ENCODE data around the gene SFSWAP. TPM values are rescaled to one million over a fixed set of nuclear protein-coding genes. Genes with fewer than 3 reads are reported as not detected.

The SFSWAP gene
- total RNA-seq, 1 donor from 2014 or later, result 18.2 TPM

DNA sequence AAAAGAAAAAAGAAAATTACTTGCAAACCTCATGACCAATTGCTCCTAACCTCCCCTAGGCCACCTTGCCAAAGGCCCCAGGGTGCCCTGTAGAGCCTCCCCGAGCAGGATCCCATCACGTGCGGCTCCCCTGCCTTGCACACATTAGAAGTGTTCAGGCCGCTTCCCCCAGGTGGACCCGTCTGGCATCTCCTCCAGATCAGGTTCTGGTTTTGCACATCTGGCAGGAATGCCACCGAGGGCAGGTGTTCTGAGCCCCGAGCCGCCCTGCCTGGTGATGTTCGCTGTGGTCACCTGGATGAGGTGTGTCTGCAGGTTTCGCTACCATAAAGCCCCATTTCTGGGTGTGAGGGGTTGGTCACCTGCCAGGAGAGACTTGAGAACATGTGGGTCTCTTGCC is 136.6 kb downstream of the SFSWAP start:
- Histone ChIP-seq H3K4me3 (ENCODE audit: low read depth, low read length) (no peak overlapping the region), H3K36me3 (ENCODE audit: control insufficient read depth, insufficient read depth, low read length) (peaks cover 1% of the 10 kb centered on the region), H3K27me3 (ENCODE audit: control insufficient read depth, insufficient read depth, low read length) (no peaks in the 10 kb centered on the region)
- DNase-seq (ENCODE audit: low read depth) (no peak), FAIRE-seq (no peak)
- TF ChIP-seq, protein P1, sequence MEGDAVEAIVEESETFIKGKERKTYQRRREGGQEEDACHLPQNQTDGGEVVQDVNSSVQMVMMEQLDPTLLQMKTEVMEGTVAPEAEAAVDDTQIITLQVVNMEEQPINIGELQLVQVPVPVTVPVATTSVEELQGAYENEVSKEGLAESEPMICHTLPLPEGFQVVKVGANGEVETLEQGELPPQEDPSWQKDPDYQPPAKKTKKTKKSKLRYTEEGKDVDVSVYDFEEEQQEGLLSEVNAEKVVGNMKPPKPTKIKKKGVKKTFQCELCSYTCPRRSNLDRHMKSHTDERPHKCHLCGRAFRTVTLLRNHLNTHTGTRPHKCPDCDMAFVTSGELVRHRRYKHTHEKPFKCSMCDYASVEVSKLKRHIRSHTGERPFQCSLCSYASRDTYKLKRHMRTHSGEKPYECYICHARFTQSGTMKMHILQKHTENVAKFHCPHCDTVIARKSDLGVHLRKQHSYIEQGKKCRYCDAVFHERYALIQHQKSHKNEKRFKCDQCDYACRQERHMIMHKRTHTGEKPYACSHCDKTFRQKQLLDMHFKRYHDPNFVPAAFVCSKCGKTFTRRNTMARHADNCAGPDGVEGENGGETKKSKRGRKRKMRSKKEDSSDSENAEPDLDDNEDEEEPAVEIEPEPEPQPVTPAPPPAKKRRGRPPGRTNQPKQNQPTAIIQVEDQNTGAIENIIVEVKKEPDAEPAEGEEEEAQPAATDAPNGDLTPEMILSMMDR (IDR thresholded peaks at IDR 0.05; ENCODE audit: insufficient read depth, low read length, severe bottlenecking), result no peak

DNA sequence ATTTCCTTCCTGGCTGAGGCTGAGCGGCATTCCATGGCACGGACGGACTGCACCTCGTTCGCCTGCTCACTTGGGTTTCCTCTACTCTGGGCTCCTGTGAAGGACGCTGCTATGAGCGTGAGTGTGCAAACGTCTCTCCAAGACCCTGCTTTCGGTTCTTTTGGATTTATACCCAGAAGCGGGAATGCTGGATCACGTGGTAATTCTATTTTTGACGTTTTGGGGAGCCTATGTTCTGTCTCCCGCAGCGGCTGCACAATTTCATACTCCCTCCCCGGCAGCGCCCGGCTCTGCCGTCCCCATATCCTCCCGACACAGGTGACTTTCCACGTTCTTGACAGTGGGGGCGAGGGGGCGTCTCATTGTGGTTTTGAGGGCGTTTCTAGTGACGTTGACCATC is 137.9 kb downstream of the SFSWAP start:
- no peak overlapping the region for H3K4me3 ChIP-seq (ENCODE audit: low read depth, low read length)
- FAIRE-seq, result no peak
- H3K36me3 ChIP-seq (ENCODE audit: control insufficient read depth, insufficient read depth, low read length), result peaks cover 1% of the 10 kb centered on the region
- no peak for DNase-seq (ENCODE audit: low read depth)
- TF ChIP-seq, protein P1 (IDR thresholded peaks at IDR 0.05; ENCODE audit: insufficient read depth, low read length, severe bottlenecking), result no peak
- H3K27me3 ChIP-seq (ENCODE audit: control insufficient read depth, insufficient read depth, low read length), result no peaks in the 10 kb centered on the region

Other genes starting within 250 kb of the SFSWAP start
- 4.1 and 4.5 TPM in 2 replicates for gene MMP17, start 117.3 kb downstream of the SFSWAP start, total RNA-seq
- gene ULK1, start 183.5 kb downstream of the SFSWAP start, total RNA-seq, result 3.2 and 11.3 TPM in 2 replicates
- gene PUS1, start 218.2 kb downstream of the SFSWAP start, total RNA-seq, result 14.7 and 22.9 TPM in 2 replicates
- 5.8 and 6.7 TPM in 2 replicates for gene EP400, start 238.9 kb downstream of the SFSWAP start, total RNA-seq